Skin epidermis (tissue), 12 donors: Measurements from ENCODE around the gene ASPHD1.
A peak's percentile ranks its signal among the peaks of the same experiment; 100 is the strongest.
"Not testable (repeated sequence)": the region's sequence is repeated elsewhere in the genome, so short reads cannot be mapped to it uniquely, and the experiment has no call there.

Source experiments
- H3K27ac ChIP-seq, 21 experiments: fragments of 200-600 bp; sonication (generic) in 11 of 21; one replicate each; pipeline ENCODE4 v1.5.0; 2020; ENCODE audit warnings: mild to moderate bottlenecking in 3 of 21, inconsistent platforms in 2 of 21, moderate library complexity in 2 of 21
- H3K4me3 ChIP-seq, 7 experiments: fragments of 200-600 bp; sonication (generic) in 2 of 7; one replicate each; pipeline ENCODE4 v1.5.0; 2020; ENCODE audit warnings: inconsistent platforms in 2 of 7, mild to moderate bottlenecking in 2 of 7, moderate library complexity in 1 of 7

The ASPHD1 gene

GRCh38 chr16:29904947-29905346 lies 4.7 kb downstream of the ASPHD1 start:
- Histone ChIP-seq H3K27ac (no peak overlapping the region), H3K4me3 (no peak overlapping the region)

GRCh38 chr16:29905668-29906067 lies 5.4 kb downstream of the ASPHD1 start:
- Histone ChIP-seq H3K4me3 (no peak overlapping the region), H3K27ac (no peak overlapping the region)

DNA sequence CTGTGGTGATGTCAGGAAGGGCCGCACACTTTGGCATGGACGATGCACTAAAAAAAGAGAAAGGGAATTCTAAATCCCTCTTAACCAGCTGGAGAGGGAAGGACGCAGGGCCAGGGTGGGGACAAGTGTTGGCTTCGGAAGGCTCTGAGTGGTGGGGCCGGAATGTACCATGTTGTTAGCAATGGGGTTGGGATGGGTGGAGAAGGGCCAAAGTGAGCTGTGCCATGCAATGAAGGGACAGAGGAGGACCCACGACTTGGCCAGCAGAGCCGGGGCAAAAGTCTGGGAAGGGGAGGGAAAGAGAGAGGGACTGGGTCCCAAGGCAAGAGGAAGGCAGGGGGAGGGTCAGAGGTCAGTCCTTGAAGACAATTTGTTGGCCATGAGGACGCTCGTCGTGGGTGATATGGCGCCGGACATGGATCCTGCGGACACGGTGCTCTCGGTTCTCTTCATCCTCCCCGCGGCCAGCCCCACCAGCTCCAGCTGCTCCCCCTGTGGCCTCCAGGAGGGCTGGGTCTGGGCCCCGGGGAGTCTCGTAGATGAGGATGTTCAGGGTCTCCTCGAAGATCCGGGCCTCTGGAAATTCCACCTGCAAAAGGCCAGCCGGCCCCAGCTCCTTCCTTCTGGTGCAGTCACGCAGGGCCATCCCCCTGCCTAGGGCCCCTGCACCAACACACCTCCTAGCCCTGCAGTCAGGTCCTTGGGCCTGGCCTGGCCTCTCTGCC lies 6.4 kb downstream of the ASPHD1 start:
- Histone ChIP-seq H3K4me3 (no peak overlapping the region), H3K27ac (no peak overlapping the region)

DNA sequence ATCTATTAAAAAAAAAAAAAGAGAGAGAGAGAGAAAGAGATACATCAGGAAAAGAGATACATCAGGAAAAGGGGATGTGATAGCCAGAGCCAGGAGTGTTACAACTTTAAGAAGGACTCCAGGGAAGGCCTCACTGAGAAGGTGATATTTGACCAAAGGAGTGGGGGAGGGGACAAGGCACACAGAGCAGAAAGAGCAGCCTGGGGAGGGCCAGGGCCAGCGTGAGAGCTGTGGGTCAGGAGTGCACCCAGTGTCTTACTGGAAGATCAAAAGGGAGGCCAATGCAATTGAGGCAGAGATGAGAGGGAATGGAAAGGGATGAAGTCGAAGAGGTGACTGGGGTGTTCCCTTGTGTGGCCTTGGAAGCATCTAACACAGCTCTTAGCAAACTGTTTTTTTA lies 7.7 kb downstream of the ASPHD1 start:
- Histone ChIP-seq H3K27ac (no peak overlapping the region), H3K4me3 (no peak overlapping the region)

- Histone ChIP-seq H3K4me3 (no peak overlapping the region), H3K27ac (no peak overlapping the region)
Measured at GRCh38 chr16:29908719-29909220, 8.5 kb downstream of the ASPHD1 start.

DNA sequence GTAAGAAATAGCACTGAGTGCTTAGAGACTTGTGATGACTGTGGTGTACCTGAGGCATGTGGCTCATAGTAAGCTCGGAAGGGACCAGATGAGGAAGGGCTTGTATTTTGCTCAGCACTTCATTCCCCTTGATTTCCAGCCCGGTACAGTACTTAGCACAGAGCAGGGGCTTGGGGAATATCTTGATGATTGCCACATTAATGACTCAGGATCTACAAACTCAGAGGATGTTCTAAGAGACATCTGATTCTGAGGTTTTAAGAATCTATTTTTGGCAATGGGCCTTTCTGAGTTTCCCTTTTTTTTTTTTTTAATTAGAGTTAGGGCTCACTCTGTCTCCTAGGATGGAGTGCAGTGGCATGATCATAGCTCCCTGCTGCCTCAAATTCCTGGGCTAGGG lies 9.1 kb downstream of the ASPHD1 start:
- Histone ChIP-seq H3K4me3 (no peak overlapping the region), H3K27ac (no peak overlapping the region)

GRCh38 chr16:29909851-29910250 lies 9.6 kb downstream of the ASPHD1 start:
- not testable (repeated sequence) for H3K4me3 ChIP-seq

GRCh38 chr16:29910819-29911675 lies 10.8 kb downstream of the ASPHD1 start:
- no peak overlapping the region for H3K27ac ChIP-seq
- no peak overlapping the region for H3K4me3 ChIP-seq

More at GRCh38 chr16:29909851-29910250, 9.6 kb downstream of the ASPHD1 start:
- not testable (repeated sequence) for H3K27ac ChIP-seq

GRCh38 chr16:29911676-29912010 lies 11.4 kb downstream of the ASPHD1 start:
- H3K27ac ChIP-seq = no peak overlapping the region
- no peak overlapping the region for H3K4me3 ChIP-seq

DNA sequence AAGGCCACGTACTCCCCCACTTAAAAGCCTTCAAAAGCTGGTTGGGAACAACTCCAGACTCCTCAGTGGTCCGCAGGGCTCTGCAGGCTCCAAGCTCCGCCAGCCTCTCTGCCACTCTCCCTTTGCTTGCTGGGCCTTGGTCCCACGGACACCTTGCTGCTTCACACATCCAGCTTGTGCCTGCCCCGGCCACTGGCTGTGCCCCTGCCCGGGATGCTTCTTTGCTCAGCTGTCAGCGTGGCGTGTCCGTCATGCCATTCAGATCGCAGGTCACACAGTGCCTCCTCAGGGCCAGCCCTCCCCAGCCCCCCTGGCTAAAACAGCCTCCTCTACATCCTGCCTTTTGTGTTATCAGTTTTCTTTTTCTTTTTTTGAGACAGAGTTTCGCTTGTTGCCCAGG lies 11.8 kb downstream of the ASPHD1 start:
- Histone ChIP-seq H3K27ac (no peak overlapping the region), H3K4me3 (no peak overlapping the region)

GRCh38 chr16:29913514-29913913 lies 13.2 kb downstream of the ASPHD1 start:
- Histone ChIP-seq H3K27ac (no peak overlapping the region), H3K4me3 (no peak overlapping the region)

- H3K4me3 ChIP-seq = no peak overlapping the region
- no peak overlapping the region for H3K27ac ChIP-seq
Measured at GRCh38 chr16:29915590-29916247, 15.4 kb downstream of the ASPHD1 start.

GRCh38 chr16:29916979-29917378 lies 16.7 kb downstream of the ASPHD1 start:
- no peak overlapping the region for H3K27ac ChIP-seq
- no peak overlapping the region for H3K4me3 ChIP-seq

DNA sequence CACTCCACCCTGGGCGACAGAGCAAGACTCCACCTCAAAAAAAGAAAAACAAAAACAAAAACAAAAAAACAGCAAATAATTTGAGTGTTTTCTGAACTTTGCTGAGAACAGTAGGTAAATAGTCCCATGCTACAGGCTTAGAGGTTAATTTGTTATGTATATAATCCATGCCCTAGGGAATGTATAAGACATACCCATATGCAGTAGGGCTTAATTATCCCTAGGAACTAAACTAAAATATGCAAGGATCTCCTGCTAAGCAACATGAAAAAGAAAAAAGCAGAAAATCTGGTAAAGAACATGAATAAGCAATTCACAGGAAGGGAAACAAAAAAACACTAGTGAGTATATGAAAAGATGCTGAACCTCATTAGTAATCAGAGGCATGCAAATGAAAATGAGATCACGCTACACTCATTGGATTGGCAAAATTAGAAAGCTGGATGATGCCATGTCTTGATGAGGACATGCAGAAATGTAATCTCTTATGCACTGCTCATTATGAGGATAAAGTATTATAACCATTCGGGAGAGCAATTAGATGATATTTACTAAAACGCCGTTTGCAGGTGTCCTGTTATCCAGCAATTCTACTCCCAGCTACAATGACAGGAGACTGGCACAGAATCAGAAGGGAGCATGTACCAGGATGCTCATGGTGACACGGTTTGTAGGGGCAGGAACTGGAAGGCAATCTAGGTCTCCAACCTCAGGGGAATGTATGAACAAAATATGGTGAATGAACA lies 20.2 kb downstream of the ASPHD1 start:
- no peak overlapping the region for H3K4me3 ChIP-seq
- H3K27ac ChIP-seq = no peak overlapping the region

DNA sequence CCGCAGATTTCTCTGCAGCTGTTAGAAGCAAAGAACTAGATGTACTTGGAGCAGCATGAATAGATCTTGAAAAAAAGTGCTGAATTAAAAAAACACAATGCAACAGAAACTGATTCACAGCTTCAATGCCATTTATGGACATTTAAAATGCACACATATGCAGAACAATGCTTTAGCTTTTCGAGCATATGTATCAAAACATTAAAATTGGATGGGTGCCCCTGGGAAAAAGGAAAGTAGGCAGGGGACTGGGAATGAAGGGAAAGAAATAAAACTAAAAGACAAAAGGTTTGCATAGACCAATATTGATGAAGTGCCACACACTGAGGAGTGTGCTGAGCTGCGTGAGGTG lies 20.7 kb downstream of the ASPHD1 start:
- no peak overlapping the region for H3K4me3 ChIP-seq
- no peak overlapping the region for H3K27ac ChIP-seq

GRCh38 chr16:29922326-29922725 lies 22.0 kb downstream of the ASPHD1 start:
- no peak overlapping the region for H3K27ac ChIP-seq
- no peak overlapping the region for H3K4me3 ChIP-seq

GRCh38 chr16:29922986-29923501 lies 22.8 kb downstream of the ASPHD1 start:
- Histone ChIP-seq H3K27ac (no peak overlapping the region), H3K4me3 (no peak overlapping the region)

DNA sequence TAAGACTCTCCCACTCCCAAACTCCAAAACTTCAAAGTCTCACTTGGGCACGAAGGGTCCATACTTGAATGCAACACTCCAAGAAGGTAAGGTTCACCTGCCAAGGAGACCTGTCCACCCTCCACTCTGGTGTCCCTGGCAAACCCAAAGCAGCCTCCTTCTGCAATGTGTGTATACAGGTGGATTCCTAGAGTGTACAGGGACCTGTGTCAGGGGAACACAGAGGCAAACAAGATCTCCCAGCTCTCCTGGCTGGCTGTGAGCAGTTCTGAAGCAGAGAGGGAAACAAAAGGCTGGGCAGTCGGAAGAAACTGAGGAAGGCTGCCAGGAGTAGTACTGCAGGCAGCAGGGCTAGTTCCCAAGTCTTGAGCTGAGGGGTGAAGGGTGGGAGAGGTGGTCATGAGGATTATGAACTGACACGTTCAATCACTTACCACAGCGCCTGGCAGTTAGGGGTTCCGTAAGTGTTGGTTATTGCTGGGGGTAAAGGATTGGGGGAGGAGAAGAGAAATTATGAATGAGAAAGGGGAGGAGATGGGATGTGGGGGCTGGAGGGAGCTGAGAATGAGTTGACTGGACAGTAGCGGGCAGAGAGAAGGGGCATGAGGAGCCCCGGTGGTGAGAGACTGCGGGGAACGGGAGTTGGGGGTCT lies 24.9 kb downstream of the ASPHD1 start:
- peak overlapping the region; percentile 83 to 100 (median 97) for H3K4me3 ChIP-seq
- peak overlapping the region; percentile 4 to 93 (median 86) for H3K27ac ChIP-seq
